K562 (cell line): Measurements from ENCODE around the gene DZIP1.

ENCODE experiments used
- CTCF ChIP-seq, 3 experiments: IDR thresholded peaks in 2 of 3; conservative IDR thresholded peaks in 1 of 3; 2 replicates each; pipeline ENCODE4 v1.5.1; 2011 to 2012; ENCODE audit warnings: low read length in 3 of 3, mild to moderate bottlenecking in 3 of 3, control low read depth in 2 of 3, improper control_type of control experiment in 1 of 3, inconsistent platforms in 1 of 3, low read depth in 1 of 3, mixed read lengths in 1 of 3, moderate library complexity in 1 of 3; ENCODE audit not compliant: insufficient read depth in 2 of 3
- E2F6 ChIP-seq, 2 experiments: IDR thresholded peaks; 2 replicates each; pipeline ENCODE4 v1.6.1; 2011; ENCODE audit warnings: borderline replicate concordance in 1 of 2, control low read depth in 1 of 2, low read depth in 1 of 2, low read length in 1 of 2, mild to moderate bottlenecking in 1 of 2, mixed read lengths in 1 of 2, moderate library complexity in 1 of 2; ENCODE audit not compliant: insufficient read depth in 1 of 2, insufficient read length in 1 of 2, poor library complexity in 1 of 2, severe bottlenecking in 1 of 2; ENCODE audit errors: extremely low read depth in 1 of 2
- ELK1 ChIP-seq: sonication (generic); formaldehyde crosslinking; IDR thresholded peaks from 2 replicates; pipeline ENCODE4 v1.8.1; 2022; ENCODE audit warnings: missing genetic modification reagents
- FOXM1 ChIP-seq, 2 experiments: fragments of 450-650 bp in 1 of 2; sonication (generic) in 1 of 2; formaldehyde crosslinking in 1 of 2; IDR thresholded peaks; 2 replicates each; pipeline versions ENCODE4 v1.6.1 to v1.9.0; 2017 to 2022; ENCODE audit warnings: low read depth in 2 of 2, mild to moderate bottlenecking in 2 of 2, missing genetic modification reagents in 1 of 2, moderate library complexity in 1 of 2
- GABPB1 ChIP-seq: sonication (generic); formaldehyde crosslinking; IDR thresholded peaks from 2 replicates; pipeline ENCODE4 v1.8.0; 2022; ENCODE audit warnings: mild to moderate bottlenecking, missing genetic modification reagents
- KLF6 ChIP-seq: fragments of 250-450 bp; sonication (Bioruptor Pico); IDR thresholded peaks from 2 replicates; pipeline ENCODE4 v1.4.0; 2020; ENCODE audit warnings: mild to moderate bottlenecking, moderate library complexity, borderline replicate concordance
- MAFK ChIP-seq: IDR thresholded peaks from 2 replicates; pipeline ENCODE4 v1.6.1; 2011; ENCODE audit warnings: low read length, improper control_type of control experiment
- NCOA1 ChIP-seq: fragments of 450-650 bp; IDR thresholded peaks from 2 replicates; pipeline ENCODE4 v1.6.1; 2016; ENCODE audit warnings: low read depth
- PBX2 ChIP-seq, 2 experiments: IDR thresholded peaks in 1 of 2; conservative IDR thresholded peaks in 1 of 2; 2 replicates each; pipeline ENCODE4 v1.6.1; 2016; ENCODE audit warnings: low read depth in 2 of 2, mild to moderate bottlenecking in 1 of 2, missing compliant biosample characterization in 1 of 2, missing genetic modification characterization in 1 of 2, moderate library complexity in 1 of 2
- PHF20 ChIP-seq: fragments of 450-650 bp; IDR thresholded peaks from 2 replicates; pipeline ENCODE4 v1.6.1; 2018; ENCODE audit not compliant: partially characterized antibody
- RERE ChIP-seq: sonication (generic); formaldehyde crosslinking; IDR thresholded peaks from 2 replicates; pipeline ENCODE4 v1.8.0; 2023; ENCODE audit warnings: missing genetic modification reagents, mild to moderate bottlenecking, borderline replicate concordance
- TBL1XR1 ChIP-seq, 2 experiments: IDR thresholded peaks; 2 replicates each; pipeline ENCODE4 v1.6.1; 2012; ENCODE audit warnings: improper control_type of control experiment in 2 of 2, low read length in 2 of 2, mild to moderate bottlenecking in 1 of 2
- ZHX1 ChIP-seq: fragments of 150-350 bp; conservative IDR thresholded peaks from 2 replicates; pipeline ENCODE4 v1.6.1; 2014; ENCODE audit warnings: low read length

GRCh38 chr13:95620825-95621498 lies 23.5 kb downstream of the DZIP1 start:
- TF ChIP-seq FOXM1 (IDR thresholded peaks at IDR 0.05; ENCODE audit: low read depth) (no peak), FOXM1 (CRISPR knock-in tag; IDR thresholded peaks at IDR 0.05; ENCODE audit: low read depth) (no peak), CTCF (IDR thresholded peaks at IDR 0.05 in 2 of 3, conservative IDR thresholded peaks at IDR 0.05 in 1 of 3; ENCODE audit: insufficient read depth in 2 of 3, low read depth in 1 of 3, low read length in 3 of 3) (no peak), ELK1 (no peak), NCOA1 (no peak), PHF20 (no peak), E2F6 (IDR thresholded peaks at IDR 0.05; ENCODE audit: borderline replicate concordance in 1 of 2, extremely low read depth in 1 of 2, insufficient read depth in 1 of 2, insufficient read length in 1 of 2, low read depth in 1 of 2, low read length in 1 of 2, poor library complexity in 1 of 2, severe bottlenecking in 1 of 2) (no peak), RERE (no peak), PBX2 (CRISPR knock-in tag; IDR thresholded peaks at IDR 0.05; ENCODE audit: low read depth) (no peak), PBX2 (tag; conservative IDR thresholded peaks at IDR 0.05; ENCODE audit: low read depth) (no peak), GABPB1 (CRISPR knock-in tag) (no peak), MAFK (no peak), TBL1XR1 (IDR thresholded peaks at IDR 0.05; ENCODE audit: low read length in 2 of 2) (no peak), KLF6 (no peak), ZHX1 (no peak)
